Neutrophil (primary cell): ENCODE results near the gene BIK.

Experiments
- H3K27ac ChIP-seq: fragments of 200-600 bp; sonication (generic); 2 replicates; pipeline ENCODE4 v1.5.1; 2016; ENCODE audit warnings: mild to moderate bottlenecking, moderate library complexity
- H3K27me3 ChIP-seq: fragments of 200-600 bp; sonication (generic); 2 replicates; pipeline ENCODE4 v1.6.0; 2016; ENCODE audit warnings: mild to moderate bottlenecking
- H3K36me3 ChIP-seq: fragments of 200-600 bp; sonication (generic); 2 replicates; pipeline ENCODE4 v1.5.1; 2017
- H3K4me1 ChIP-seq, 2 experiments: fragments of 200-600 bp in 1 of 2; sonication (generic) in 1 of 2; 1 replicate in 1 of 2; 2 replicates in 1 of 2; pipeline versions ENCODE4 v1.5.1 to v1.6.1; 2013 to 2016; ENCODE audit warnings: low read depth in 1 of 2, low read length in 1 of 2, mild to moderate bottlenecking in 1 of 2, moderate library complexity in 1 of 2; ENCODE audit not compliant: control insufficient read depth in 1 of 2, insufficient read depth in 1 of 2
- H3K4me3 ChIP-seq, 2 experiments: fragments of 200-600 bp in 1 of 2; sonication (generic) in 1 of 2; 1 replicate in 1 of 2; 2 replicates in 1 of 2; pipeline ENCODE4 v1.5.1; 2013 to 2016; ENCODE audit warnings: low read depth in 1 of 2, low read length in 1 of 2, mild to moderate bottlenecking in 1 of 2, moderate library complexity in 1 of 2
- H3K9me3 ChIP-seq: fragments of 200-600 bp; sonication (generic); 2 replicates; pipeline ENCODE4 v1.5.1; 2016
- CTCF ChIP-seq: fragments of 200-600 bp; sonication (generic); IDR thresholded peaks from 2 replicates; pipeline ENCODE4 v1.5.1; 2016; ENCODE audit warnings: antibody characterized with exemption

Gene BIK

DNA sequence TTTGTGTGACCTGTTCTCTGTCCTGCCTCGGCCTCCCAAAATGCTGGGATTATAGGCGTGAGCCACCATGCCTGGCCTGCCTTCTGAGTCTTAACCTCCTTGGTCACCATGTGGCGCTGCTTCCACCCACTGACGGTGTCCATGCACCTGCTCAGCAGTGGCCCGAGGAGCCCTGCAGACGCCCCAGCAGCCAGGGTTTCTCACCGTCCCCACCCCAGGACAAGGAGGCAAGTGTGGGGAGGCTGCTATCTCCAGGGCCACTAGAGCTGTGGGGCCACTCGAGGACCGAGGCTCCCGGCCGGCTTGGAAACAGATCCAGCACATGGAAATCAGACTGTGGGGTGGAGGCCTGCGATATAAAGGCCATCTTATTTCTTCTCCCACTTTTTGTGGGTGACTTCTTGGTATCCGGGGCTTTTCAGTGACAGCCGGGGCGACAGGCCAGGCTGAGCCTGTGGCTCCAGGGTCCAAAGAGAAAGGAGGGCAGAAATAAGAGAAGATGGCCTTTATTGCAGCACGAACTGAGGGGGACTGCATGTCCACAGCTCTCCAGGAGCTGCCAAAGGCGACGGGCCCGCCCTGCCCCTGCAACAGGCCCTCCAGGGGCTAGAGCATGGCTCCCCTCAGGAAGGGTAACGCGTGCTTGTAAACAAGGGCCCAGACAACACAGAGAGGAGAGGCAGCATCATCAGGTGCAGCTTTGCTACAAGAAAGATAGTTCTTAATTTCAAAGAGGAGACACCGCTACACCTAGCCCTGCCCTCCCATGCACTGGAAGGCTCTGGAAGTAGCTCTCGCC is 55.8 kb downstream of the BIK start:
- Histone ChIP-seq H3K36me3 (peaks cover 93% of the 10 kb centered on the region), H3K4me1 (peaks cover 18 to 19% of the 10 kb centered on the region in 2 experiments), H3K4me3 (no peak overlapping the region), H3K9me3 (no peaks in the 10 kb centered on the region), H3K27me3 (no peaks in the 10 kb centered on the region), H3K27ac (no peak overlapping the region)
- TF ChIP-seq CTCF = no peak

DNA sequence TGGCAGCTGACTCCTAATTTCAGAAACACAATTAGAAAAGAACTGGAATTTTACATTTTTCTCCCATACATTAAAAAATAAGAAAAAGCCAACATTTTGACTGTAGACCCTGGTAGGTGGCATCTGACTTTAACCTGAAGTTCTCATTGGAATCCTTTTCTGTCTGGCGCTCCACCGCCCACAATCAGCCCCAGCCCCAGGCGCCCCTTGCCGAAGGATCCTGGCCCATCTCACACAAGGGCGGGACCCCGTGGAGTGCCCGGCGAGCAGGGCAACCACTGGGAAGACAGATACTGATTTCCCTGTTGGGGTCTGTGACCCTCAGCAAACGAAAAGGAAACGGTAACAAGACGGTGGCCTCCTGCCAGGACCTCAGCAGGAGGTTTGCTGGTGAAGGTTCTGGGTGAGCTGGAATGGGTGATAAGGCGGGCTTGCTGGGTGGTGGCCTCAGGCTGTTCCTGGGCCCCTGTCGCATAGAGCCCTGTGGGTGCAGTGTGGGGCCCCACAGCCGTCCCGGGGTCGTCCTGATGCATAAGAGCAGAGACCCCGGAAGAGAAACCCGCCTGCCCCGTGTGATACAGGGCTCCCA is 56.5 kb downstream of the BIK start:
- peaks cover 93% of the 10 kb centered on the region for H3K36me3 ChIP-seq
- H3K9me3 ChIP-seq = no peaks in the 10 kb centered on the region
- no peak for TF ChIP-seq CTCF
- H3K4me1 ChIP-seq = peaks cover 22 to 25% of the 10 kb centered on the region in 2 experiments
- H3K27me3 ChIP-seq = no peaks in the 10 kb centered on the region
- H3K27ac ChIP-seq = no peak overlapping the region
- no peak overlapping the region for H3K4me3 ChIP-seq

GRCh38 chr22:43168471-43169309 is 58.1 kb downstream of the BIK start:
- Histone ChIP-seq H3K4me3 (no peak overlapping the region), H3K9me3 (no peaks in the 10 kb centered on the region), H3K27ac (no peak overlapping the region), H3K4me1 (peaks cover 18 to 25% of the 10 kb centered on the region in 2 experiments), H3K27me3 (no peaks in the 10 kb centered on the region), H3K36me3 (peaks cover 93% of the 10 kb centered on the region)
- TF ChIP-seq CTCF = no peak

DNA sequence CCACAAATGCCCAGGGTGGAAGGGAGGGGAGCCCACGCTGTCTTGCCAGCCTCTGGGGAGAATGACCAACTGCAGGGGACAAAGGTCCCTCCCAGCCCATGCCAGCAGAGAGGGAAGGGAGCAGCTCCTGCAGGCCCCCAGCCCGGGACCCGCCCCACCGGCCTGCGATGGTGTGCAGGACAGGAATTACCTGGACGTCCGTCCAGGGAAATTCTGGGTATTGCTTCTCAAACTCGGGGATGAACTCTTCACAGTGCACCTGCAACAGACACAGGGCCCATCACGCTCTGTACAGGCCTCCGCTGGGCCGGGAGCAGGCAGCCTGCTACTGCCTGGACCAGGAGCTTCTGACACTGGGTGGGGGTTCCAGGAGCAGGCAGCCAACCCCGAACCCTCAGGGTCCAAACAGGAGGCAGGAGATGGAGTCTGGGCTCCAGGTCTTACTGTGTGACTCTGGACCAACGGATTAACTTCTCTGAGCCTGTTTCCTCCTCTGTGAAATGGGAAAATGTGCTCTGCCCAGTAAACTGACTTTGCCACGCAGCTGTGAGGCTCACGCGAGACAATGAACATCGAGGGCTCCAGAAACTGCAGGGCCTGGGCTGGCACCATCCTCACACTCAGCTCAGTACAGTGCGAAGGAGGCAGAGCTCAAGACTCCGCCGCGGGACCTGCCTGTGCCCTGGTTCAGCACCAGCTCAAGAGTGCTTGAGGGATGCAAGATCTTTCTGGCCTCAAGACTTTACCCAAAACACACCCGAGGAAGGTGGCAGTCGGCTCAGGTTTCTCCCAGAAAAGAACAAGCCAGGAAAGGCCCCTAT is 59.0 kb downstream of the BIK start:
- H3K27me3 ChIP-seq = no peaks in the 10 kb centered on the region
- H3K4me1 ChIP-seq = peaks cover 10 to 22% of the 10 kb centered on the region in 2 experiments
- H3K27ac ChIP-seq = no peak overlapping the region
- H3K4me3 ChIP-seq = no peak overlapping the region
- H3K36me3 ChIP-seq = peaks cover 93% of the 10 kb centered on the region
- H3K9me3 ChIP-seq = no peaks in the 10 kb centered on the region
- TF ChIP-seq CTCF = no peak

DNA sequence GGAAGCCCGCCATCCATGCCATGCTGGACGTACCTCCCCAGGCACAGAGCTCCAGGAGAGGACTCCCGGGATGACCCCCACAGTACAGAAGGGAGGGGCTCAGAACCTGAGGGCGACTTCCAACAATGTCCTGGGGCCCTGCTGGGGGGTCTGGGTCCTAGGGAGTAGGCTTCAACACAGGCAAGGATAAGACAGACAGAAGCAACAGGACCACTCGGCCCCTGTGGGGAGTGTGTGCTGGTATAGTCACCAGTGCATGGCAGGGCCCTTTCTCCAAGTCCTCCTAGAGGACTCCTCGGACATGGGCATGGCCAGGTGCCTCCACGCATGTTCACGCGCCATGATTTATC is 59.6 kb downstream of the BIK start:
- Histone ChIP-seq H3K4me3 (no peak overlapping the region), H3K27me3 (no peaks in the 10 kb centered on the region), H3K27ac (no peak overlapping the region), H3K9me3 (no peaks in the 10 kb centered on the region), H3K4me1 (peaks cover 10 to 21% of the 10 kb centered on the region in 2 experiments), H3K36me3 (peaks cover 95% of the 10 kb centered on the region)
- no peak for TF ChIP-seq CTCF
